IPS-15b (cell line): ENCODE data around the gene PIMREG.
A peak's percentile ranks its signal among the peaks of the same experiment; 100 is the strongest.

Source experiments
- H3K27me3 ChIP-seq: one replicate; pipeline ENCODE4 v1.6.1; 2013; ENCODE audit warnings: low read length; ENCODE audit not compliant: control insufficient read depth, insufficient read depth
- H3K36me3 ChIP-seq: one replicate; pipeline ENCODE4 v1.6.1; 2013; ENCODE audit warnings: low read length; ENCODE audit not compliant: control insufficient read depth, insufficient read depth
- H3K4me1 ChIP-seq: one replicate; pipeline ENCODE4 v1.6.1; 2013; ENCODE audit warnings: mild to moderate bottlenecking, low read length; ENCODE audit not compliant: control insufficient read depth, insufficient read depth
- H3K4me3 ChIP-seq: one replicate; pipeline ENCODE4 v1.5.1; 2013; ENCODE audit warnings: low read depth, low read length
- H3K9ac ChIP-seq: one replicate; pipeline ENCODE4 v1.6.1; 2013; ENCODE audit warnings: low read depth, mild to moderate bottlenecking, low read length
- H3K9me3 ChIP-seq: one replicate; pipeline ENCODE4 v1.6.1; 2013; ENCODE audit warnings: mild to moderate bottlenecking, low read length; ENCODE audit not compliant: control insufficient read depth, insufficient read depth

The PIMREG gene

GRCh38 chr17:6456914-6457687 is 12.8 kb downstream of the PIMREG start:
- peaks cover 16% of the 10 kb centered on the region for H3K4me1 ChIP-seq
- no peak overlapping the region for H3K4me3 ChIP-seq
- H3K27me3 ChIP-seq = no peaks in the 10 kb centered on the region
- no peaks in the 10 kb centered on the region for H3K36me3 ChIP-seq
- no peak overlapping the region for H3K9ac ChIP-seq
- H3K9me3 ChIP-seq = no peaks in the 10 kb centered on the region

- H3K9me3 ChIP-seq = no peaks in the 10 kb centered on the region
- H3K4me1 ChIP-seq = peaks cover 10% of the 10 kb centered on the region
- no peaks in the 10 kb centered on the region for H3K27me3 ChIP-seq
- no peak overlapping the region for H3K9ac ChIP-seq
- H3K36me3 ChIP-seq = no peaks in the 10 kb centered on the region
- no peak overlapping the region for H3K4me3 ChIP-seq
Measured at GRCh38 chr17:6457688-6458459, 13.6 kb downstream of the PIMREG start.

DNA sequence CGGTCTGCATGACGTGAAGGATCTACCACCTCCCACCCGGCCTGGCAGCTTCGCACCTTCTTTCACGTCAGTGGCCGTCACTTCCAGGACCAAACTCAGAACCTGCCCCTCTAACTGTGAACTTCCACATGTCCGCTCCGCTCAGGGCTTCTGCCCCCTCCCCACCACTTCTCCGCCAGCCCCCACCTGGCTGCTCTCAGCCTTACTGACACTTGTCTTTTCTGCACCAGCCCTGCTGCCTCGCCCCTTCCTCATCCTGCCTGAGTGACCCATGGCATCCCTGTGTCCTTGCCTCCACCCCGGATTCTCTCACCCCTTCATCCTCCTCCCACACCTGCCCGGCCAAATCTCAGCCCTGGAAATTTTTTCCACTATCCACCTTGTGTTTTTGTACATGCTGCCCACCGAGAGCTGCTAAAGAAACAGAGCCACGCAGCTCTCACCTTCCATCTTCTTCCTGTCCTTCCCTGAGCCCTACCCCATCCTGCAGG is 14.2 kb downstream of the PIMREG start:
- Histone ChIP-seq H3K36me3 (no peaks in the 10 kb centered on the region), H3K4me3 (no peak overlapping the region), H3K4me1 (peaks cover 7% of the 10 kb centered on the region), H3K27me3 (no peaks in the 10 kb centered on the region), H3K9ac (no peak overlapping the region), H3K9me3 (no peaks in the 10 kb centered on the region)

GRCh38 chr17:6460531-6461161 is 16.4 kb downstream of the PIMREG start:
- no peak overlapping the region for H3K4me3 ChIP-seq
- H3K9me3 ChIP-seq = no peaks in the 10 kb centered on the region
- no peaks in the 10 kb centered on the region for H3K27me3 ChIP-seq
- H3K36me3 ChIP-seq = no peaks in the 10 kb centered on the region
- H3K9ac ChIP-seq = no peak overlapping the region
- peaks cover 7% of the 10 kb centered on the region for H3K4me1 ChIP-seq

- H3K4me3 ChIP-seq = peak overlapping the region; percentile 10
- peaks cover 7% of the 10 kb centered on the region for H3K4me1 ChIP-seq
- no peak overlapping the region for H3K9ac ChIP-seq
Measured at GRCh38 chr17:6461246-6461645, 17.0 kb downstream of the PIMREG start.

GRCh38 chr17:6461792-6462524 is 17.7 kb downstream of the PIMREG start:
- H3K9ac ChIP-seq = no peak overlapping the region
- no peaks in the 10 kb centered on the region for H3K36me3 ChIP-seq
- H3K9me3 ChIP-seq = no peaks in the 10 kb centered on the region
- peak overlapping the region; percentile 10 for H3K4me3 ChIP-seq
- H3K27me3 ChIP-seq = no peaks in the 10 kb centered on the region
- H3K4me1 ChIP-seq = peaks cover 4% of the 10 kb centered on the region

More at GRCh38 chr17:6461246-6461645, 17.0 kb downstream of the PIMREG start:
- Histone ChIP-seq H3K9me3 (no peaks in the 10 kb centered on the region), H3K36me3 (no peaks in the 10 kb centered on the region), H3K27me3 (no peaks in the 10 kb centered on the region)

DNA sequence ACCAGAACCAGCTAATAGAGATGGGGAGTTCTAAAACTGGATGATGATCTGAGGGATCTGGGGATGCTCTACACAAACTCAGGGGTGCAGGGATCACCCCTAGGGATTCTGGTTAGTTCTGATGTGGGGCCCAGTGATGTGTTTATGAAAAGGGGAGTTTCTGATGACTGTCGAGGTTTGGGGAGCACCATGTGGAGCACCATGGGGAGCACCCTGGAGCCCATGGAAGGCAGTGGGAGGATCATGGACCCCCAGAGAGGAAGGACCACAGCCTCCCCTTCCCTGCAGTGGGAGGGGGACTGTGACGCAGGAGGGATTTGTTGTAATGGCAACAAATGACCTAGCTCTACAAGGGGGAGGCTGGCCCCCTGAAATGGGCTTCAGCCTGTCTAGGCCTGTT is 18.4 kb downstream of the PIMREG start:
- H3K4me3 ChIP-seq = no peak overlapping the region
- H3K27me3 ChIP-seq = no peaks in the 10 kb centered on the region
- H3K9me3 ChIP-seq = no peaks in the 10 kb centered on the region
- no peaks in the 10 kb centered on the region for H3K36me3 ChIP-seq
- H3K9ac ChIP-seq = no peak overlapping the region
- peaks cover 4% of the 10 kb centered on the region for H3K4me1 ChIP-seq

DNA sequence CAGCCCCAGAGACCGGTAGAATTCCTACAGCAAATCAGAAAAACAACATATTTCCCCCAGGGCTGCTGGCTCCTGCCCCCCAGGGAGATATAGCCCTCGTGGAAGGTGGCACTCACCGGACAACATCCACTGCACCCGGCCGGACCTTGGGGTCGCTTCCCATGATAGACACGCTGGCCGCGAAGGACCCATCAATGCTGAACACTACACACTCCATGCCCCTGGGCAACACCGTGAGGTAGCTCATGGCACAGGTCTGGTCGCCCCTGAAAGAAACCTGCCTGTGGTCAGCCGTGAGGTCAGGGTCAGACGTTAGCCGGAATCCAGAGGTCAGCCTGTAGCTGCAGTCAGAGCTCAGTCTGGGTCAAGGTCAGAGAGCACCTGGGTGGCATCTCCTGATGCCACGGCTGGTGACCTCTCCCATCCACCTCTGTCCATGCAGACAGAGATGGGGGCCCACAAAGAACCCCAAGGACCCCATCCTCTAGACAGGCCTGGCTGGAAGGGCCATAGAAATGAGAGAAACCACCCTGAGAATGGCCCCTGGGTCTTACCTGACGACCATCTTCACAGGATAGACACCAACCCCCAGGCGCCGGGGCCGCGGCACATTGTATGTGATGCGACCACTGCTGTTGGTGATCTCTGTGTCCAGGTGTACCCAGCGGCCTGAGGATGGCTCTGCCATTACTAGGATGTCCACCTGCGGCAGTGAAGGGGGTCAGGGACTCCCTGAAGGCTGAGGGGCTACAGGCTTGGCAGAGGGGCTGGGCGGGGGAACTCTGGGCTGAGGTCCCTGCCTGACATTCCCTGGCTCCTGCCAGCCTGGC is 19.6 kb downstream of the PIMREG start:
- no peak overlapping the region for H3K4me3 ChIP-seq
- H3K27me3 ChIP-seq = no peaks in the 10 kb centered on the region
- no peaks in the 10 kb centered on the region for H3K36me3 ChIP-seq
- H3K9ac ChIP-seq = no peak overlapping the region
- H3K9me3 ChIP-seq = no peaks in the 10 kb centered on the region
- peaks cover 4% of the 10 kb centered on the region for H3K4me1 ChIP-seq

DNA sequence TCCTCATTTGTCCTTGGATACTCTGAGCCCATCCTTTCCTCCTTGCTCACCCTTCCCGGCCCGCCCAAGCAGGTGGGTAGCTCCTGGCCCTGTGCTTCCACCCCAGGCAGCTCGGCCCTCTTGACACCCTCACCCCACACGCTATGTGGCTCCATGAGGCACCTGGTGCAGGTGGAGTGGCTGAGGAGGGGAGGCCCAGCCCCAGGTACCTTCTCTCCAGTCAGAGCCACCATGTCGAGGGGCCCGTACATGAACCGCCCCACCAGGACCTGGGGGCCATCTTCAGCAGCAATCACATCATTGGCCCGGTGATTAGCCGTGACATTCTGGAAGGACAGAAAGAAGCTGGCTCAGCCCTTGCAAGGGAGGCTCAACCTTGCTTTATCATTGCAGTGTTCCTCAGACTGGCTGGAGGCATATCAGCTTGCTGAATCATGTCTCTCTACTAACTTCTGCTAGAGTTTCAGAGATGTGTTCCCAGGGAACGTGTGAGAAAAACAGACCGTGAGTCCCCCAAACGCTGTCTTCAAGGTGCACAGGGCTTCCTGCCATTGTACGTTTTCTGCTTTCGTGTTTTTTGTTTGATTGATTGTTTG is 20.3 kb downstream of the PIMREG start:
- no peaks in the 10 kb centered on the region for H3K27me3 ChIP-seq
- peaks cover 4% of the 10 kb centered on the region for H3K4me1 ChIP-seq
- H3K9me3 ChIP-seq = no peaks in the 10 kb centered on the region

DNA sequence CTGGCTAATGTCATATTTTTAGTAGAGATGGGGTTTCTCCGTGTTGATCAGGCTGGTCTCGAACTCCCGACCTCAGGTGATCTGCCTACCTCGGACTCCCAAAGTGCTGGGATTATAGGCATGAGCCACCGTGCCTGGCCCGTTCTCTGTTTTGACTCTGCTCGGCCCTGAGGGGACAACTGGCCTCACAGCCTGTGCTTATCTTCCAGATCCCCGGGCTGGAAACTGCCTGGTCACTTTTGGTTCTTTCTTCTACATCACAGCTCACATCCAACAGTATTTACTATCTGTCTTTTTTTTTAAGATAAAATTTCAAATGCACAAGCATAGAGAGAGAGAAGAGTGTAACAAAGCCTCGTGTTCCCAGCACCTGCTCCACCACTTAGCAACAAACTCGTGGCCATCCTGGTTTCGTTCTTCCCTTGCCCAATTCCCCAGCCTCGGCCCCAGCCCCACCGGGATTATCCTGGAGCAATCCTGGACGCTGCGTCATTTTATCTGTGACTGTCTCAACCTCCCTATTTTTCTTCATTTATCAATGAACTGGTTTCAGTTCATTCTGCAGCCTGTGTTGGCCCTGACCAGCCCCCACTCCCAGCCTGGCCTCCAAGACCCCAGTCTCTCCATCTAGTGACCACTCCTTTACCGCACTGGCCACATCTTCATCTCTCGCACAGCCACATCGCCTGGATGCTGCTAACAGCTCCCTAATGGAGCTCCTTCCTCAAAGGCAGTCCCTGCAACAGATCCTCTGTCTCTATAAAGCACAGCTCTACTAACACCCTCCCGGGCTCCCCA is 21.1 kb downstream of the PIMREG start:
- no peaks in the 10 kb centered on the region for H3K27me3 ChIP-seq
- H3K9ac ChIP-seq = no peak overlapping the region

More for the DNA sequence above, 20.3 kb downstream of the PIMREG start:
- Histone ChIP-seq H3K9ac (no peak overlapping the region), H3K36me3 (no peaks in the 10 kb centered on the region), H3K4me3 (no peak overlapping the region)

More for the DNA sequence above, 21.1 kb downstream of the PIMREG start:
- H3K36me3 ChIP-seq = no peaks in the 10 kb centered on the region
- H3K9me3 ChIP-seq = no peaks in the 10 kb centered on the region
- H3K4me1 ChIP-seq = peaks cover 4% of the 10 kb centered on the region
- no peak overlapping the region for H3K4me3 ChIP-seq
